Colonic mucosa (tissue), 4 donors: ENCODE data around the gene KRT83. TPM values are rescaled to one million over a fixed set of nuclear protein-coding genes. Genes with fewer than 3 reads are reported as not detected.

Source experiments
- DNase-seq: peaks from one replicate; pipeline ENCODE4 v3.0.0-alpha.2; 2020
- H3K27ac ChIP-seq: fragments of 200-600 bp; one replicate; pipeline ENCODE4 v1.8.0; 2021
- H3K27me3 ChIP-seq: fragments of 200-600 bp; one replicate; pipeline ENCODE4 v1.8.0; 2021
- H3K36me3 ChIP-seq: fragments of 200-600 bp; one replicate; pipeline ENCODE4 v1.8.0; 2021
- H3K4me1 ChIP-seq: fragments of 200-600 bp; one replicate; pipeline ENCODE4 v1.8.0; 2021; ENCODE audit warnings: mild to moderate bottlenecking
- H3K4me3 ChIP-seq: fragments of 200-600 bp; one replicate; pipeline ENCODE4 v1.8.0; 2021
- H3K9ac ChIP-seq, 2 donors: one replicate each; pipeline ENCODE4 v1.7.0; 2013; ENCODE audit warnings: control low read depth in 2 of 2, low read depth in 2 of 2, low read length in 2 of 2
- H3K9me3 ChIP-seq: fragments of 200-600 bp; one replicate; pipeline ENCODE4 v1.8.0; 2021
- CTCF ChIP-seq: fragments of 200-600 bp; IDR thresholded peaks from one replicate; pipeline ENCODE4 v1.8.0; 2022; ENCODE audit warnings: antibody characterized with exemption, mild to moderate bottlenecking
- intact Hi-C: fragments of 100-400 bp; cut with DNase I; formaldehyde crosslinking; loops from one replicate; pipeline ENCODE4 v1.14.1; 2022
- total RNA-seq, 2 donors: library from RNA; stranded (reverse); fragmentation: NEBNext Ultra II Directional in 1 of 2; extraction: Animal tissue kit (Norgen Biotek cat#: 25700) in 1 of 2; gene quantifications; one replicate each; pipeline ENCODE4 v1.2.1, GENCODE V29; 2021
- donor health status: healthy.
- donor health status: DM: no; HTN: no; CAD: no.
- donor health status: DM: no; HTN: no; CAD: no.

The KRT83 gene
- total RNA-seq, 2 donors from 2014 or later = not detected

- no peak for DNase-seq
- intact Hi-C loops = no loop called here
Measured at GRCh38 chr12:52314511-52314910, 6.7 kb downstream of the KRT83 start.

GRCh38 chr12:52313926-52314325 is 7.3 kb downstream of the KRT83 start:
- Histone ChIP-seq H3K27ac (no peak overlapping the region), H3K4me1 (no peaks in the 10 kb centered on the region), H3K9me3 (no peaks in the 10 kb centered on the region), H3K27me3 (peaks cover 7% of the 10 kb centered on the region), H3K9ac (no peak overlapping the region), H3K36me3 (no peaks in the 10 kb centered on the region), H3K4me3 (no peak overlapping the region)
- TF ChIP-seq CTCF = no peak
- intact Hi-C loops = no loop called here
- DNase-seq = no peak

More at GRCh38 chr12:52314511-52314910, 6.7 kb downstream of the KRT83 start:
- Histone ChIP-seq H3K9me3 (no peaks in the 10 kb centered on the region), H3K4me1 (no peaks in the 10 kb centered on the region), H3K36me3 (no peaks in the 10 kb centered on the region), H3K27me3 (peaks cover under 1% of the 10 kb centered on the region), H3K9ac (no peak overlapping the region), H3K27ac (no peak overlapping the region), H3K4me3 (no peak overlapping the region)
- no peak for TF ChIP-seq CTCF

DNA sequence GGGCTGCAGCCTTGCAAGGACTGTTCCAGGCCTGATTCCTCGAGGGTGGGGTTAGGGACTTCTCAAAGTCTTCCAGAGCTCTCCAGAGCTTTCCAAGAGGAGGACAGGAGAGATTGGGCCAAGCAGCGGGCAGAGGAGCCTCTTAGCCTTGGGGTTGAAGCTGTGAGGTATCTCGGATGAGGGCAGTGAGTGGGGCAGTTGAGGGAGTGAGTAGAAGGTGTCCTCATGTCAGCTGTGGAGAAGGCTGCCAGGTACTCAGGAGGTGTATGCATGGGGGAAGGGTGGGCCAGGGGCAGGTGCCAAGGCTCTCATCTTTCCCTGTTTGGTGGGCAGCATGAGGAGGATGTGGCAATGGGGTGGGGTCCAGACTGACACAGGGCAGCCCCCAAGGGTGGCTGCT is 7.7 kb downstream of the KRT83 start:
- H3K27me3 ChIP-seq = peaks cover 7% of the 10 kb centered on the region

DNA sequence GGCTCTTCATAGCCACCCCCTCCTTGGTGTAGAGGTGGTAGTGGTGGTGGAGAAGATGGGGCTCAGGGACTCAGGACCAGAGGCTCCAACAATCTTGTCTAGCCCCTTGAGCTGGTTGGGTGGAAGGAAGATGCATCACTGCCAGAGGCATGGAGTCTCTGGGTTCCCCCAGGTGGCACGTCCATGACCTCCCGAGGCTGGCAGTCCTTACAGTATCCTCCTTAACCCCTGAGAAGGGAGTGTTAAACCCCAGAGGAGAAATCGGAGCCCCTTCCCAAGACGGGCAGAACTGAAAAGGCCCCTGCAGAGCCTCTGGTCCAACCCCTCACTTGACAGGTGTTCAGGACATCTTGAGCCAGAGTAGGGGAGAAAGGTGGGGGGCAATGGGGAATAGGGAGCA is 9.1 kb downstream of the KRT83 start:
- Histone ChIP-seq H3K4me1 (no peaks in the 10 kb centered on the region), H3K27ac (no peak overlapping the region), H3K9ac (no peak overlapping the region), H3K36me3 (no peaks in the 10 kb centered on the region), H3K27me3 (peaks cover 15% of the 10 kb centered on the region), H3K9me3 (no peaks in the 10 kb centered on the region), H3K4me3 (no peak overlapping the region)
- intact Hi-C loops = no loop called here
- no peak for TF ChIP-seq CTCF
- DNase-seq = no peak

More for the DNA sequence above, 7.7 kb downstream of the KRT83 start:
- H3K9me3 ChIP-seq = no peaks in the 10 kb centered on the region
- H3K4me3 ChIP-seq = no peak overlapping the region
- no peaks in the 10 kb centered on the region for H3K4me1 ChIP-seq
- no peaks in the 10 kb centered on the region for H3K36me3 ChIP-seq
- H3K27ac ChIP-seq = no peak overlapping the region
- intact Hi-C loops = no loop called here
- no peak for DNase-seq
- no peak overlapping the region for H3K9ac ChIP-seq
- no peak for TF ChIP-seq CTCF

DNA sequence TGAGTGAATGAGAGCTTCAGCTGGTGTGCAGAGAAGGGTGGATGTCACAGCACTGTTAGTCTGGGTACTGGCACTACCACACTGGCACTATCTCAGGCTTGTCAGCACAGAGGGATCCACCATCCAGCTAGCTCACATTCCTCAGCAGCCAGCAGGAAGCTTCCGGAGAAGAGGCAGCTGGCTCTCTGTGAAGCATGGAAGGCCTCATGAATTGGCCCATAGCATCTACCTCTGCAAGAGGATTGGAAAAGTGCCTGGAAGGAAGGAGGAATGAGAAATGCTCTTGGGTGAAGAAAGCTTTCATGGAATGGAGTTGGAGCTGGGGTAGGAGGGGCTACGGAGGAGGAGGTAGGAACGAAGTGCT is 9.9 kb downstream of the KRT83 start:
- no peak for TF ChIP-seq CTCF
- Histone ChIP-seq H3K27ac (no peak overlapping the region), H3K27me3 (peaks cover 15% of the 10 kb centered on the region)

More for the DNA sequence above, 9.9 kb downstream of the KRT83 start:
- Histone ChIP-seq H3K36me3 (no peaks in the 10 kb centered on the region), H3K9me3 (no peaks in the 10 kb centered on the region), H3K4me3 (no peak overlapping the region), H3K9ac (no peak overlapping the region), H3K4me1 (no peaks in the 10 kb centered on the region)
- DNase-seq = no peak
- intact Hi-C loops = no loop called here
